Measurements from ENCODE around the gene GPR62. TPM values are rescaled to one million over a fixed set of nuclear protein-coding genes. Genes with fewer than 3 reads are reported as not detected.

The GPR62 gene
- polyA plus RNA-seq, 1 of the 3 experiments (the other 2 are of a cell fraction) = 0.02 TPM

DNA sequence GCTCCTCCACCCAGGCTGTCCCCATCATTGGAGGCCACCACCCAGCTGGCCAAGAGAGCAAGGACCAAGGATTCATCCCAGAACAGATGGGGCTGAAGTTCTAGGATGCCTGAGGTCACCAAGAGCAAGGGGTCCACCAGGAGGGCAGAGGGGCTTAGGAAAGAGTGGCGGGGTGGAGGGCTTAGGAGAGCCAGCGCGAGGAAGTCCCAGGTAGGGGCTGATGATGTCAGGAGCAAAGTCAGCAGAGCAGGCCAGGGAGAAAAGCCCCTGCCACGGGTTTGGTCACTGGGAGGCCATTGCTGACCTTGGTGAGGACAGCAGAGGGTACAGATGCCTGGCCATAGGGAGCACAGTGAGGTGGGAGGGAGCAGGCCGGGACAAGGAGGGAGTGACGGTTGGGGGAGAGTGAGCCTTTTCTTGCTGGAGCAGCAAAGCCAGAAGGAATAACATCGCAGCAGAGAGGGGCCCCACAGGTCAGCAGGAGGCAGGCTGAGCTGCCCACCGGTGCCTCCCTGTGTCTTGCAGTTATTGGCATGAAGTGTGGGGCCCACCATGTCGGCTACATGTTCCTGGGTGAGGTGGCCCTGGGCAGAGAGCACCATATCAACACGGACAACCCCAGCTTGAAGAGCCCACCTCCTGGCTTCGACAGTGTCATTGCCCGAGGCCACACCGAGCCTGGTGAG lies 7.8 kb upstream of the GPR62 start:
- Histone ChIP-seq H3K9ac (no peak overlapping the region), H3F3A (replicated peaks; ENCODE audit: insufficient read depth) (peaks cover 3% of the 10 kb centered on the region), H3K27me3 (ENCODE audit: insufficient read depth) (no peaks in the 10 kb centered on the region), H3K27ac (ENCODE audit: low read depth in 2 of 2, low read length in 1 of 2) (no peak overlapping the region), H2AFZ (ENCODE audit: low read depth) (no peak overlapping the region), H3K9me2 (no peaks in the 10 kb centered on the region), H3K79me2 (ENCODE audit: insufficient read depth) (no peaks in the 10 kb centered on the region), H3K9me3 (no peaks in the 10 kb centered on the region), H3K4me1 (ENCODE audit: control insufficient read depth in 1 of 2, insufficient read depth in 2 of 2, low read depth in 1 of 2, low read length in 1 of 2) (peaks cover 10% of the 10 kb centered on the region in 2 experiments; a peak in 3 of 4 replicates), H3K4me2 (no peak overlapping the region), H3K4me3 (ENCODE audit: low read depth in 2 of 2, low read length in 1 of 2) (no peak overlapping the region), H3K36me3 (replicated peaks in 1 of 2; ENCODE audit: control insufficient read depth in 1 of 2, insufficient read depth in 2 of 2, low read length in 1 of 2) (peaks cover 0 to 2% of the 10 kb centered on the region in 2 experiments), H4K20me1 (ENCODE audit: insufficient read depth) (no peaks in the 10 kb centered on the region)
- POLR2A ChIA-PET = no interaction called here
- DNase-seq = no peak
- CTCF ChIA-PET = interaction anchor here (1.5 to 2.0 kb wide), 2 partner anchors 8 to 26 kb away, joined by 3 to 14 read pairs; partner anchors contain the start of genes ABHD14B and GPR62
- WGBS (ENCODE audit: low lambda C conversion rate) = 81% methylated on average over 11 of the region's 13 CpGs
- no peak for TF ChIP-seq EZH2phosphoT487 (IDR thresholded peaks at IDR 0.05; ENCODE audit: borderline replicate concordance, low read depth)
- TF ChIP-seq CTCF (IDR thresholded peaks at IDR 0.05) = no peak
- no peak for TF ChIP-seq PBX3 (IDR thresholded peaks at IDR 0.05)
- TF ChIP-seq, protein P1, sequence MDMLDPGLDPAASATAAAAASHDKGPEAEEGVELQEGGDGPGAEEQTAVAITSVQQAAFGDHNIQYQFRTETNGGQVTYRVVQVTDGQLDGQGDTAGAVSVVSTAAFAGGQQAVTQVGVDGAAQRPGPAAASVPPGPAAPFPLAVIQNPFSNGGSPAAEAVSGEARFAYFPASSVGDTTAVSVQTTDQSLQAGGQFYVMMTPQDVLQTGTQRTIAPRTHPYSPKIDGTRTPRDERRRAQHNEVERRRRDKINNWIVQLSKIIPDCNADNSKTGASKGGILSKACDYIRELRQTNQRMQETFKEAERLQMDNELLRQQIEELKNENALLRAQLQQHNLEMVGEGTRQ (IDR thresholded peaks at IDR 0.05; ENCODE audit: borderline replicate concordance, low read depth, low read length) = no peak
- no peak for TF ChIP-seq FOSL2 (IDR thresholded peaks at IDR 0.05; ENCODE audit: borderline replicate concordance, low read depth)
- no peak for TF ChIP-seq MXI1 (IDR thresholded peaks at IDR 0.05; ENCODE audit: low read depth, low read length)
- TF ChIP-seq USF1 (IDR thresholded peaks at IDR 0.05; ENCODE audit: borderline replicate concordance, low read depth) = no peak
- no peak for TF ChIP-seq FOXJ3 (CRISPR knock-in tag; IDR thresholded peaks at IDR 0.05)
- no peak for TF ChIP-seq MAX (IDR thresholded peaks at IDR 0.05; ENCODE audit: low read depth)
- no peak for TF ChIP-seq NRF1 (IDR thresholded peaks at IDR 0.05; ENCODE audit: low read depth, low read length)
- TF ChIP-seq TAF1 (IDR thresholded peaks at IDR 0.05; ENCODE audit: borderline replicate concordance, low read depth, low read length) = no peak
- no peak for TF ChIP-seq SMC3 (IDR thresholded peaks at IDR 0.05; ENCODE audit: low read depth, low read length)
- TF ChIP-seq RCOR1 (IDR thresholded peaks at IDR 0.05; ENCODE audit: low read length) = no peak
- no peak for TF ChIP-seq YY1 (IDR thresholded peaks at IDR 0.05; ENCODE audit: low read depth)
- TF ChIP-seq RFX5 (IDR thresholded peaks at IDR 0.05; ENCODE audit: low read length) = no peak
